HEK293 (cell line): Measurements from ENCODE around the gene CFAP300.

Experiments
- ZBTB7A ChIP-seq: fragments of 450-650 bp; formaldehyde crosslinking; IDR thresholded peaks from 2 replicates; pipeline ENCODE4 v1.5.1; 2016; ENCODE audit warnings: low read depth, missing biosample characterization, missing genetic modification characterization
- ZNF37A ChIP-seq: fragments of 450-650 bp; IDR thresholded peaks from 2 replicates; pipeline ENCODE4 v1.5.1; 2018; ENCODE audit warnings: missing biosample characterization, missing genetic modification characterization
- TF ChIP-seq, protein P1 (sequence below): fragments of 450-650 bp; formaldehyde crosslinking; IDR thresholded peaks from 2 replicates; pipeline ENCODE4 v1.5.1; 2016; ENCODE audit warnings: missing biosample characterization, missing genetic modification characterization

GRCh38 chr11:102006835-102007566 lies 40.2 kb upstream of the CFAP300 start:
- TF ChIP-seq ZBTB7A (tag by site-specific recombination) (no peak), ZNF37A (tag by site-specific recombination) (no peak)
- TF ChIP-seq, protein P1, sequence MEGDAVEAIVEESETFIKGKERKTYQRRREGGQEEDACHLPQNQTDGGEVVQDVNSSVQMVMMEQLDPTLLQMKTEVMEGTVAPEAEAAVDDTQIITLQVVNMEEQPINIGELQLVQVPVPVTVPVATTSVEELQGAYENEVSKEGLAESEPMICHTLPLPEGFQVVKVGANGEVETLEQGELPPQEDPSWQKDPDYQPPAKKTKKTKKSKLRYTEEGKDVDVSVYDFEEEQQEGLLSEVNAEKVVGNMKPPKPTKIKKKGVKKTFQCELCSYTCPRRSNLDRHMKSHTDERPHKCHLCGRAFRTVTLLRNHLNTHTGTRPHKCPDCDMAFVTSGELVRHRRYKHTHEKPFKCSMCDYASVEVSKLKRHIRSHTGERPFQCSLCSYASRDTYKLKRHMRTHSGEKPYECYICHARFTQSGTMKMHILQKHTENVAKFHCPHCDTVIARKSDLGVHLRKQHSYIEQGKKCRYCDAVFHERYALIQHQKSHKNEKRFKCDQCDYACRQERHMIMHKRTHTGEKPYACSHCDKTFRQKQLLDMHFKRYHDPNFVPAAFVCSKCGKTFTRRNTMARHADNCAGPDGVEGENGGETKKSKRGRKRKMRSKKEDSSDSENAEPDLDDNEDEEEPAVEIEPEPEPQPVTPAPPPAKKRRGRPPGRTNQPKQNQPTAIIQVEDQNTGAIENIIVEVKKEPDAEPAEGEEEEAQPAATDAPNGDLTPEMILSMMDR (tag by site-specific recombination), result no peak
